Measurements from ENCODE around the gene PRDM2. TPM values are rescaled to one million over a fixed set of nuclear protein-coding genes. Genes with fewer than 3 reads are reported as not detected.
A peak's percentile ranks its signal among the peaks of the same experiment; 100 is the strongest.

PRDM2 gene
- polyA plus RNA-seq, 1 of the 3 experiments (the other 2 are of a cell fraction), result 7.2 TPM

DNA sequence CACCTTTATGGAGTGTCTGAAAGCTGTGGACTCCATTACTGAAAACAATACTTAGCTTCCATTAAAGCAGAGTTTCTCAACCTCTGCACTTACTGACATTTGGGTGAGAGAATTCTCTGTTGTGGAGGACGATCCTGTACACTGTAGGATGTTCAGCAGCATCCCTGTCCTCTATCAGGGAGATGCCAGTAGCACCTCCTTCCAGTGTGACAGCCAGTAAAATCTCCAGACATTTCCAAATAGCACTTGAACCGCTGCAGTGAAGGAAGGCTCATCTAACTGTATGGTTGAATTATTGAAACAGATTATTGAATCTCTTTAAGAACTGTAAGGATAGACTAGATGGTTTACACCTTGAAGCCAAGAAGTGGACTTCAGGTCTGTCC, 3.1 kb downstream of the PRDM2 start (continued):
- TF ChIP-seq MXI1 (IDR thresholded peaks at IDR 0.05; ENCODE audit: low read depth, low read length) (no peak), RFX5 (IDR thresholded peaks at IDR 0.05; ENCODE audit: low read length) (no peak), NRF1 (IDR thresholded peaks at IDR 0.05; ENCODE audit: low read depth, low read length) (no peak)
- TF ChIP-seq, protein P1, sequence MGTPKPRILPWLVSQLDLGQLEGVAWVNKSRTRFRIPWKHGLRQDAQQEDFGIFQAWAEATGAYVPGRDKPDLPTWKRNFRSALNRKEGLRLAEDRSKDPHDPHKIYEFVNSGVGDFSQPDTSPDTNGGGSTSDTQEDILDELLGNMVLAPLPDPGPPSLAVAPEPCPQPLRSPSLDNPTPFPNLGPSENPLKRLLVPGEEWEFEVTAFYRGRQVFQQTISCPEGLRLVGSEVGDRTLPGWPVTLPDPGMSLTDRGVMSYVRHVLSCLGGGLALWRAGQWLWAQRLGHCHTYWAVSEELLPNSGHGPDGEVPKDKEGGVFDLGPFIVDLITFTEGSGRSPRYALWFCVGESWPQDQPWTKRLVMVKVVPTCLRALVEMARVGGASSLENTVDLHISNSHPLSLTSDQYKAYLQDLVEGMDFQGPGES (IDR thresholded peaks at IDR 0.05; ENCODE audit: low read depth, low read length), result no peak
- TF ChIP-seq, protein P2, sequence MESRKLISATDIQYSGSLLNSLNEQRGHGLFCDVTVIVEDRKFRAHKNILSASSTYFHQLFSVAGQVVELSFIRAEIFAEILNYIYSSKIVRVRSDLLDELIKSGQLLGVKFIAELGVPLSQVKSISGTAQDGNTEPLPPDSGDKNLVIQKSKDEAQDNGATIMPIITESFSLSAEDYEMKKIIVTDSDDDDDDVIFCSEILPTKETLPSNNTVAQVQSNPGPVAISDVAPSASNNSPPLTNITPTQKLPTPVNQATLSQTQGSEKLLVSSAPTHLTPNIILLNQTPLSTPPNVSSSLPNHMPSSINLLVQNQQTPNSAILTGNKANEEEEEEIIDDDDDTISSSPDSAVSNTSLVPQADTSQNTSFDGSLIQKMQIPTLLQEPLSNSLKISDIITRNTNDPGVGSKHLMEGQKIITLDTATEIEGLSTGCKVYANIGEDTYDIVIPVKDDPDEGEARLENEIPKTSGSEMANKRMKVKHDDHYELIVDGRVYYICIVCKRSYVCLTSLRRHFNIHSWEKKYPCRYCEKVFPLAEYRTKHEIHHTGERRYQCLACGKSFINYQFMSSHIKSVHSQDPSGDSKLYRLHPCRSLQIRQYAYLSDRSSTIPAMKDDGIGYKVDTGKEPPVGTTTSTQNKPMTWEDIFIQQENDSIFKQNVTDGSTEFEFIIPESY (IDR thresholded peaks at IDR 0.05; ENCODE audit: borderline replicate concordance, low read depth), result no peak

DNA sequence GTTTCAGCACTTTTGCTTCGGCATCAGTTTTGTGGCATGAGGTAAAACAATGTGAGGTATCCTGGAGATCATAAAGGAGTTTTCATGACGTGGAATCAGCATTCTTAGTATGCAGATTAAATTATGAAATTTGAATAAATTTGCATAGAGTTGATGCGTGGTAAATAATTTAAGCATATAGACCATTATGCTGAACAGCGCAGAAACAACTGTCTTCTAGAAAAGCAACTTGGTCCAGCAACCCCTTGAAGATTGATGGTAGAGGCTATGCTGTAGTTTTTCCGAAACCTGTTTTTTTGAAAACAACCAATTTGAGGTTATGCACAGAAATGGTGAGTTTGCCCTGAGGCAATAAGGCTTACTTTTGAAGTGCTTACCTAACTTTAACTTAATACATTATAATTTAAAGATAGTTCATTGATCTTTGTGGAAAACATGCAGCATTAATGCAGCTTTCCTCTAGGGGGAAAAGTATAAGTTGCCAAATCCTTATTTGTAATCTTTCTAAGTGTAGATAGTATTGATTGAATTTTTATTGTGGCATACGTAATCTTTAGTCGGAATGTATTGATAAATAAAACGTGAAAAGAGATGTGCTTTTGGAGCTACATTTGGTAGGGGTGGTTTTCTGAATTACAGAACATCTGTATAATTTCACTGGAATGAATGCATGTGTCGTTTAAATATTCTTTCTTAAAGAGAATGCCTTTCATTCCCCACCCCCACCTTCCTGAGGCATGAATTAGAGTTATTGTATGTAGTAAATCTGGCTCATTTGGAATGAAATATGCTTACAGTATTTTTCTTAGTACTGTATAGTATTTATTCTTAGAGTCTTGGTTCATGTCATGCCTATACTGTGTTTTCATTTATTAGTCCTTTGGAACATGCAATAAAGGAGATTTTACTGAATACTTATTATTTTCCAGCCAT, 3.8 kb downstream of the PRDM2 start:
- ChIA-PET CTCF (interaction anchor here (1.1 to 1.6 kb wide), 5 partner anchors 8 to 38 kb away, joined by 3 to 8 read pairs (median 4); no protein-coding TSS in a partner anchor), POLR2A (no interaction called here)
- Histone ChIP-seq H3K27ac (ENCODE audit: low read depth in 2 of 2, low read length in 1 of 2) (no peak overlapping the region), H3K4me2 (no peak overlapping the region), H3K79me2 (ENCODE audit: insufficient read depth) (peaks cover 4% of the 10 kb centered on the region; the same call in 1 of the 2 replicates), H3K9ac (no peak overlapping the region), H2AFZ (ENCODE audit: low read depth) (no peak overlapping the region), H3K9me3 (no peaks in the 10 kb centered on the region), H3K9me2 (no peaks in the 10 kb centered on the region), H3K4me3 (ENCODE audit: low read depth in 2 of 2, low read length in 1 of 2) (no peak overlapping the region), H3K27me3 (ENCODE audit: insufficient read depth) (no peaks in the 10 kb centered on the region), H4K20me1 (ENCODE audit: insufficient read depth) (no peaks in the 10 kb centered on the region), H3F3A (replicated peaks; ENCODE audit: insufficient read depth) (peaks cover 13% of the 10 kb centered on the region), H3K36me3 (replicated peaks in 1 of 2; ENCODE audit: control insufficient read depth in 1 of 2, insufficient read depth in 2 of 2, low read length in 1 of 2) (no peaks in the 10 kb centered on the region), H3K4me1 (ENCODE audit: control insufficient read depth in 1 of 2, insufficient read depth in 2 of 2, low read depth in 1 of 2, low read length in 1 of 2) (peaks cover 0 to 8% of the 10 kb centered on the region in 2 experiments; a peak in 1 of 4 replicates)
- WGBS (ENCODE audit: low lambda C conversion rate), result 91% methylated on average over 9 of the region's 9 CpGs
- no peak for DNase-seq
- TF ChIP-seq, protein P3, sequence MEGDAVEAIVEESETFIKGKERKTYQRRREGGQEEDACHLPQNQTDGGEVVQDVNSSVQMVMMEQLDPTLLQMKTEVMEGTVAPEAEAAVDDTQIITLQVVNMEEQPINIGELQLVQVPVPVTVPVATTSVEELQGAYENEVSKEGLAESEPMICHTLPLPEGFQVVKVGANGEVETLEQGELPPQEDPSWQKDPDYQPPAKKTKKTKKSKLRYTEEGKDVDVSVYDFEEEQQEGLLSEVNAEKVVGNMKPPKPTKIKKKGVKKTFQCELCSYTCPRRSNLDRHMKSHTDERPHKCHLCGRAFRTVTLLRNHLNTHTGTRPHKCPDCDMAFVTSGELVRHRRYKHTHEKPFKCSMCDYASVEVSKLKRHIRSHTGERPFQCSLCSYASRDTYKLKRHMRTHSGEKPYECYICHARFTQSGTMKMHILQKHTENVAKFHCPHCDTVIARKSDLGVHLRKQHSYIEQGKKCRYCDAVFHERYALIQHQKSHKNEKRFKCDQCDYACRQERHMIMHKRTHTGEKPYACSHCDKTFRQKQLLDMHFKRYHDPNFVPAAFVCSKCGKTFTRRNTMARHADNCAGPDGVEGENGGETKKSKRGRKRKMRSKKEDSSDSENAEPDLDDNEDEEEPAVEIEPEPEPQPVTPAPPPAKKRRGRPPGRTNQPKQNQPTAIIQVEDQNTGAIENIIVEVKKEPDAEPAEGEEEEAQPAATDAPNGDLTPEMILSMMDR (IDR thresholded peaks at IDR 0.05), result 0 out of 2 replicates have a peak, but pooled peaks have one; percentile 13
- TF ChIP-seq, protein P4, sequence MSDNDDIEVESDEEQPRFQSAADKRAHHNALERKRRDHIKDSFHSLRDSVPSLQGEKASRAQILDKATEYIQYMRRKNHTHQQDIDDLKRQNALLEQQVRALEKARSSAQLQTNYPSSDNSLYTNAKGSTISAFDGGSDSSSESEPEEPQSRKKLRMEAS (IDR thresholded peaks at IDR 0.05; ENCODE audit: low read depth), result no peak
- no peak for TF ChIP-seq GABPA (IDR thresholded peaks at IDR 0.05; ENCODE audit: low read depth)
